Esophagus (tissue), 2 donors: ENCODE measurements around the gene MSMP. TPM values are rescaled to one million over a fixed set of nuclear protein-coding genes. Genes with fewer than 3 reads are reported as not detected.

ENCODE experiments used
- H3K27ac ChIP-seq, 2 donors: one replicate each; pipeline ENCODE4 v1.5.1; 2013; ENCODE audit warnings: low read depth in 2 of 2, mild to moderate bottlenecking in 2 of 2, inconsistent platforms in 1 of 2, low read length in 1 of 2, moderate library complexity in 1 of 2
- H3K27me3 ChIP-seq, 2 donors: one replicate each; pipeline ENCODE4 v1.6.1; 2013; ENCODE audit warnings: low read length in 2 of 2, control low read depth in 1 of 2, mild to moderate bottlenecking in 1 of 2; ENCODE audit not compliant: insufficient read depth in 2 of 2, control insufficient read depth in 1 of 2
- H3K36me3 ChIP-seq, 2 donors: one replicate each; pipeline ENCODE4 v1.6.1; 2013; ENCODE audit warnings: low read length in 1 of 2; ENCODE audit not compliant: control insufficient read depth in 2 of 2, insufficient read depth in 2 of 2
- H3K4me1 ChIP-seq, 2 donors: one replicate each; pipeline ENCODE4 v1.6.1; 2013; ENCODE audit warnings: low read length in 1 of 2; ENCODE audit not compliant: control insufficient read depth in 2 of 2, insufficient read depth in 2 of 2
- H3K4me3 ChIP-seq, 2 donors: one replicate each; pipeline ENCODE4 v1.5.1; 2013; ENCODE audit warnings: low read length in 2 of 2, mild to moderate bottlenecking in 2 of 2, low read depth in 1 of 2, moderate library complexity in 1 of 2
- H3K9me3 ChIP-seq, 2 donors: one replicate each; pipeline ENCODE4 v1.6.1; 2013; ENCODE audit warnings: mild to moderate bottlenecking in 2 of 2, low read depth in 1 of 2, low read length in 1 of 2, moderate library complexity in 1 of 2; ENCODE audit not compliant: control insufficient read depth in 2 of 2, insufficient read depth in 1 of 2
- WGBS, 2 donors: extraction: QIAGEN DNeasy Blood & Tissue Kit; methylation state at CpG; one replicate each; pipeline ENCODE4 v1.1.7; 2013; 5-methylcytosine and 5-hydroxymethylcytosine counted together
- polyA plus RNA-seq, 2 donors: library from polyadenylated mRNA; stranded (reverse); fragments of 200-250 nt; gene quantifications; one replicate each; pipeline ENCODE4 v1.2.3, GENCODE V29; 2013
- donor health status: healthy with polysubstance abuse.
- donor health status: Bipolar disorder and iron deficiency.

MSMP gene, protein sequence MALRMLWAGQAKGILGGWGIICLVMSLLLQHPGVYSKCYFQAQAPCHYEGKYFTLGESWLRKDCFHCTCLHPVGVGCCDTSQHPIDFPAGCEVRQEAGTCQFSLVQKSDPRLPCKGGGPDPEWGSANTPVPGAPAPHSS
- polyA plus RNA-seq = under 1 TPM in 1 of 2 donors, not detected in 1; 0.06 TPM

DNA sequence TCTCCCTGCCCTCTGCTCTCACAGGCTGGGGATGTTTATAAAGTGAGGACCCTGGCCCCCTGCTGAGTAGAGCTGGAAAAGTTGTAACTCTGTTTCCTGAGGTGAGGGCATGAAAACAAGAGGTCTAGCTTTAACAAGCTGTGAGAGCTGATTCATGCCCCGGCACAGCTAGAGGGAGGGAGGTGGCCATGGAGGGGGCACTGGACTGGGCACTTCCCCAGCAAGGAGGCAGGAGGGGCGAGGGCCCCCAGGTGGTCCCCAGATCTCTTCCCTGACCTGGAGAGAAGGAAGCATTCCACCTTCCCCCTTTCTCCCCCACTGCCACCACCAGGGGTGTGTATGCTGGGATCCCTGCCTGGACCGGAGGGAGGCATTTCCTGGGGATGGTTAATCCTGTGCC, at the start of gene MSMP:
Gene MSMP (minus strand): TSS at position 13 of the 400 bp plus-strand sequence. CDS start 147 bp downstream, outside the sequence.
- Histone ChIP-seq H3K4me3 (no peak within 1 kb of the TSS), H3K27me3 (no peaks in the 10 kb centered on the region), H3K4me1 (peaks cover 0 to 13% of the 10 kb centered on the region in 2 donors), H3K9me3 (no peaks in the 10 kb centered on the region), H3K36me3 (peaks cover 12 to 31% of the 10 kb centered on the region in 2 donors), H3K27ac (no peak within 1 kb of the TSS)
- 51 to 84% methylated on average over 2 to 3 of the region's 3 CpGs for WGBS, 2 donors

DNA sequence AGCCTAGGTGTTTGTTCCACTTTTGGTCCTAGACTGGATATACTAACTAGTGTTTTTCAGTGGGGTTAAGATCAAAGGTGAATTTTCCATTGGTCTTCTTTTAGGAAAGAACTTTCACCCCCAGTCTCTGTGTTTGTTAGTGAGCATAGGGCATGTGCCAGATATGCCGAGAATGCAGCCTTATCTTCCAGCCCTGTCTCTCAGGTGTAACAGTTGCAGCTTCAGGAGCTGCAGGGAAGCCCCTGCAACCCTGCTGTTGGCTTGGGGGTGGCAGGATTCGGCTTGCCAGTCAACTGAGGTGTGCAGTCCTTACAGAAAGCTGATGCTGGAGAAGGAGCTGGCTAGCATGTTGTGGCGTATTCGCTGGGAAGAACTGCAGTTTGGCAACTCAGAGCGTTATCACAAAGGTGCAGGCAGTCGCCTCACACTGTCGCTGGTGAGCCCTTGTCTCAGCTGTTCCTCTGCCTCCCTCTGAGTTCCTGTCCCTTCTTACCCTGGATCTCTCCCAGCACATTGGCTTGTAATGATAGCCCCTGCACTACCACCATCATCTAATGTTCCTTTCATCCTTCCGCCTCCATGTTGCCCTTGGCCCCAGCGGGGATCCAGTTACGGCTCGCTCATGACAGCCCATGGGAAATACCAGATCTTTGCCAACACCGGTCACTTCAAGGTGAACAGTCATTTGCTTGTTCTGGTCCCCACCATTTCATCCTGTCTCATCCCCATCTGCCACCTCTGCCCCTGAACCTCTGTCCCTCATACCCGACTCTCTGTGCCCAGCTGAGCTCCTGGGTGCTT, 47.5 kb upstream of the MSMP start:
- Histone ChIP-seq H3K36me3 (peaks cover 0 to 7% of the 10 kb centered on the region in 2 donors), H3K27me3 (no peaks in the 10 kb centered on the region), H3K27ac (no peak overlapping the region), H3K4me1 (no peaks in the 10 kb centered on the region), H3K9me3 (no peaks in the 10 kb centered on the region), H3K4me3 (no peak overlapping the region)
- 88 to 90% methylated on average over 13 of the region's 13 CpGs for WGBS, 2 donors

DNA sequence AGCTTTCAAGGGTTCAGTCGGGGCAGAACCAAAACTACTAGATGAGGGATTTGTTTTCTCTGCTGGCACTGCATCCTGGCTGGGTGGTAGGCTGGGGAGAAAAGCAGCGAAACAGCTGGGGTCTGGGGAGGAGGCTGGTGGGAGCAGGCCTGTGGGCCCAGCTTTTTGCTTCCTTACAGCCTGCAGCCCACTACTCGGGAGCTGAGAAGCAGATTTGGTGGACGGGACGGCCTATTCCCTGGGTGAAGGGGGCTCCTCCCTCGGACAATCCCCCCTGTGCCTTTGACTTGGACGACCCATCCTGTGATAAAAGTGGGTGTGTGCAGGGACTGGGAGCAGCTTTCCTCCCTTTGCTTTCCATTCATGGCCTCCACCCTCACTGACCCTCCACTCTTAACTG, 46.5 kb upstream of the MSMP start:
- Histone ChIP-seq H3K27ac (no peak overlapping the region), H3K4me1 (no peaks in the 10 kb centered on the region), H3K4me3 (no peak overlapping the region), H3K27me3 (no peaks in the 10 kb centered on the region), H3K9me3 (no peaks in the 10 kb centered on the region), H3K36me3 (peaks cover 0 to 3% of the 10 kb centered on the region in 2 donors)
- WGBS, 2 donors = 85 to 89% methylated on average over 7 of the region's 7 CpGs

DNA sequence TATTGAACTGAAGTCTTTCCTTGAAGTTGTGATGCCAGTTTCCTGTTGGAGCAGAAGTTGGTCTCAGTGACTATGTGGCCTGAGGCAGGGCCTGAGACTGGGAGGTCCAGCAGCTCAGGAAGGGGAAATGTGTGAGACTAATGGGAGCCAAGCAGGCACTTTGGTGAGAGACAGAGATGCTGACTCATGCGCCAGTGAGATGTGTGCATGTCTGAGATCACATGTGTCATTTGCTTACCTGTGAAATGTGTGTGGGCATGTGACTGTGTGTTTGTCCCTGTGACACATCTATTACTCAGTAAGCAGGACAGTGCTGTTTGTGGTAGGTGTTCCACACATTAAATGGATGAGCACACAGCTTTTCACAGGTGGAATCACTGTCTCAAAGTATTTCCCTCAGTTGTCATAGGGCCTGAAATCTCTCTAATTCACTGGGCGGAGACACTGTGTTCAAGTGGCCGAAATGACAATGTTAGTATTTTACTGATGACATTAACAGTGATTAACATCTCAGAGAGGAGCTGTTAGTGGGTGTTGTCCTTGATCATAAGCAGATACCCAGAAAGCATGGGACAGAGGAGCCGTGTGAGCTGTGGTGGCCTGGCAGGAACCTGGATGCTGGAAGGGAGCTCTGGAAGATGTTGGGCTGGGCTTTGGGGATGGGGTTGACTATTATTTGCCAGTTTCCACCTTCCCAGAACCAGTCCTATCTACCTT, 44.7 kb upstream of the MSMP start:
- WGBS, 2 donors = 85 to 92% methylated on average over 4 of the region's 4 CpGs
- Histone ChIP-seq H3K9me3 (no peaks in the 10 kb centered on the region), H3K27me3 (no peaks in the 10 kb centered on the region), H3K27ac (peak overlapping the region in 1 of 2 donors; percentile 30), H3K4me3 (no peak overlapping the region), H3K36me3 (peaks cover 0 to 3% of the 10 kb centered on the region in 2 donors), H3K4me1 (no peaks in the 10 kb centered on the region)

DNA sequence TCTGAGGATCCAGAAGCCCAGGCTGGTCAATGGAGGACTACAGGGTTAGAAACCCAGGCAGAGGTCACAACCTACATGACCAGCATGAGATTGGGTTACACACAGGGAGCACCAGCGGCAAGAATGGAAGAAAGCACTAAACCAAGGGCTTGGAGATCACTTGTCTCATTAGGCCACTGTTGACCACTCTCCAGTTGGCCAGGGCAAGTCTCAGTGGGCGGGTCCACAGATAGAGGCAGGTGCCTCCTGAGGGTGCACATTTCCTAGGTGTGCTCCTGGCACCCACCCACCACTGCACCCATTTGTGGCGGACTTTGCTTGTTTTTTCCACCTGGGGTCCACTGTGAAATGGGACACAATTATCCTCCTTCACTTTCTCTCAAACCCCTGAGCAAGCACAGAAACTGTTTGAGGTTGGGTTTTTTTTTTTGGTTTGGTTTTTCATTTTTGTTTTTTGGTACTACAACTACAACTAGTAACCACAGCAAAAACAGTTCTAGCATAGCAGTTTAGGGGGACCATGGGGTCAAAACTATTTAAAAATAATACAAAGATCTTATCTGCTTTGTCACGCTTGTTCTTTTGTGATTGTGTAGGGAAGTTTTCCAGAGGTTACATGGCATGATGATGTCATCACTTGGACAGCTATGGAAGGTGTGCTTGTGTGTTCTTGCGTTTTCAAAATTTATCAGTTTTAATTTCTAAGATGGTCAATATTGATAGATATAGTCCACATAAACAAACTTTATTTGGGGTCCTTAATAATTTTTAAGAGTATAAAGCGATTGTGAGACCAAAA, 43.4 kb upstream of the MSMP start:
- no peak overlapping the region for H3K27ac ChIP-seq
- no peaks in the 10 kb centered on the region for H3K27me3 ChIP-seq
- 83 to 85% methylated on average over 6 of the region's 6 CpGs for WGBS, 2 donors
- no peak overlapping the region for H3K4me3 ChIP-seq
- H3K9me3 ChIP-seq = no peaks in the 10 kb centered on the region
- H3K4me1 ChIP-seq = no peaks in the 10 kb centered on the region
- H3K36me3 ChIP-seq = peaks cover 0 to 3% of the 10 kb centered on the region in 2 donors

DNA sequence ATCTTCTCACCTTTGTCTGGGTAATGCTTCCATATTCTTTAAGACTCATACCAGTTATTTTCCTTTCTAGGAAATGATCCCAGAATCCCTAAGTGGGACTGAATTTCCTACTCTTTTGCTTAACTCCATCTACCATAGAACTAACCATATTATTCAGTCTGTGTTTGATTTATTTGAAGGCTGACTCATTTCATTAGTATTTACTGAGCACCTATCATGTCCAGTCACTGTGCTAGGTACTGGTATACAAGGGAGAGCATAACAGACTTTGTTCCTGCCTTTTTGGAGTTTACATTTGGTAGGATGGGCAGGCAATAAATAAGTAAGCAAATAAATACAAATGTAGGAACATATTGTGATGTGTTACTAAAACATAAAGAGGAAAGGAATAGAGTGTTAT, 41.6 kb upstream of the MSMP start:
- Histone ChIP-seq H3K9me3 (no peaks in the 10 kb centered on the region), H3K36me3 (peaks cover 0 to under 1% of the 10 kb centered on the region in 2 donors), H3K27me3 (no peaks in the 10 kb centered on the region), H3K27ac (no peak overlapping the region), H3K4me1 (no peaks in the 10 kb centered on the region), H3K4me3 (no peak overlapping the region)

DNA sequence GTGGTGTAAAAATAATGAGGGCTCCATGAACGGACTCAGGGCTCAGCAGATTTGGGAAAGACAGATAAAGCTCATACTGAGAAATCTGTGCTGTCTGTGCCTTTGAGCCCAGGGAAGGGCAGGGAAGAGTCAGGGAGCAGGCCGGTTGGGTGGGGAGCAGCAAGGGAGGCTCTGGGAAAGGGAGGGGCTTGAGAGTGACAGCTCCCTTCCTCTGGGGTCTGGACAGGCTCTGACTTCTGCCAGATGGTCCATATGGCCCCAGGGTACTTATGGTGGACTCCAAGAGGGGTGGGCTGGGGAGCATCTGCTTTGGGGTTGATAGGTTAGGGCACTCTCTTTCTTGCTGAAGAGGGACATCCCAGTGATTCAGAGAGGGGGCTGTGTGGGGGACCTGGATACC, 39.4 kb upstream of the MSMP start:
- H3K36me3 ChIP-seq = no peaks in the 10 kb centered on the region
- WGBS, 2 donors = 65 to 82% methylated on average over 2 of the region's 2 CpGs
- H3K27ac ChIP-seq = no peak overlapping the region
- no peaks in the 10 kb centered on the region for H3K4me1 ChIP-seq
- H3K9me3 ChIP-seq = no peaks in the 10 kb centered on the region
- no peak overlapping the region for H3K4me3 ChIP-seq
- H3K27me3 ChIP-seq = no peaks in the 10 kb centered on the region

DNA sequence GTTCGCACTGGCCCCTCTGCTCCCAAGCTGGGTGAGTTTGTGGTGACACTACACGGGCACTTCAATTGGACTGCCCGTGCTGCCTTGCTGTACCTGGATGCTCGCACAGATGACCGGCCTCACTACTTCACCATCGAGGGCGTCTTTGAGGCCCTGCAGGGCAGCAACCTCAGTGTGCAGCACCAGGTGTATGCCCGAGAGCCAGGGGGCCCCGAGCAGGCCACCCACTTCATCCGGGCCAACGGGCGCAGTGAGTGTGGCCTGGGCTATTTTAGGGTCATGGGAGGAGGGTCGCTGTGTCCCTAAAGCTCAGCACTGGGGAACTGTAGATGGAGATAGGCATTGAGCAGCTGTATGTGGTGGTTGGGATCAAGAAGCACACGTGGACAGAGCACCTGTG, 38.8 kb upstream of the MSMP start:
- Histone ChIP-seq H3K36me3 (no peaks in the 10 kb centered on the region), H3K27ac (no peak overlapping the region), H3K9me3 (no peaks in the 10 kb centered on the region), H3K27me3 (no peaks in the 10 kb centered on the region), H3K4me1 (no peaks in the 10 kb centered on the region), H3K4me3 (no peak overlapping the region)
- 91 to 95% methylated on average over 14 of the region's 14 CpGs for WGBS, 2 donors
